KBM-7 (cell line): Measurements from ENCODE around the gene SUFU.

Experiments
- DNase-seq: peaks from one replicate; pipeline ENCODE4 v3.0.0-alpha.2; 2015
- in situ Hi-C: fragments of 300-500 bp; cut with MboI; formaldehyde crosslinking; loops from 2 replicates; pipeline ENCODE4 v1.14.3; 2020; ENCODE audit warnings: low sequenced_read_pairs, low pct_unique_long_range_greater_than_20kb, mixed read lengths

The SUFU gene

DNA sequence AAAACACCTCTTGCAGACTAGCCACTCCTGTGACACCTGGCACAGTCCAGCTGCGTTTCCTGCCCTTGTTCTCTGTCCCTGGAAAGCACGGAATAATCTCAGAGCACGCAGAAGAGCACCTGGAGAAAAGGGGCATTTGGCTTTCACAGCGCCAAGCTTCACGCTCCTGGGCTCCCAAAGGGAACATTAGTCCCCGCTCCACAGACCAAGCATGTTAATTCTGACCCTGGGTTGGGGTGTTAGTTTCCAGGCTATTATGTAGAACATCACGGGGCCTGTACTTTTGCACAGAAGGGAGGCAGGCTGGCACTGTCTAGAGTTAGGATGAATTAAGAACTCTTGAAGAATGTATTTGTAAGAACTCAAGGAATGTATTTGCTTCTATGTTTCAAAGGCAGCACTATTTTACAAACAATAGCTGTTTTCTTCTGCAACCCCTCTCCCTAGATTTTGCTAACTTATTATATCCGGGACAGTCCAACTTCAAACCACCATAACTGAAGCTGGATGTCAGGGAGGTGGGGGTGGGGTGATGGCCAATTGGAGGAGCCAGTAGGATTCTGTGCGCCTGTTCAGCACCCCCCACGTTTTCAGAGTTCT is 78.3 kb downstream of the SUFU start:
- in situ Hi-C loops: no loop called here
- DNase-seq: no peak

DNA sequence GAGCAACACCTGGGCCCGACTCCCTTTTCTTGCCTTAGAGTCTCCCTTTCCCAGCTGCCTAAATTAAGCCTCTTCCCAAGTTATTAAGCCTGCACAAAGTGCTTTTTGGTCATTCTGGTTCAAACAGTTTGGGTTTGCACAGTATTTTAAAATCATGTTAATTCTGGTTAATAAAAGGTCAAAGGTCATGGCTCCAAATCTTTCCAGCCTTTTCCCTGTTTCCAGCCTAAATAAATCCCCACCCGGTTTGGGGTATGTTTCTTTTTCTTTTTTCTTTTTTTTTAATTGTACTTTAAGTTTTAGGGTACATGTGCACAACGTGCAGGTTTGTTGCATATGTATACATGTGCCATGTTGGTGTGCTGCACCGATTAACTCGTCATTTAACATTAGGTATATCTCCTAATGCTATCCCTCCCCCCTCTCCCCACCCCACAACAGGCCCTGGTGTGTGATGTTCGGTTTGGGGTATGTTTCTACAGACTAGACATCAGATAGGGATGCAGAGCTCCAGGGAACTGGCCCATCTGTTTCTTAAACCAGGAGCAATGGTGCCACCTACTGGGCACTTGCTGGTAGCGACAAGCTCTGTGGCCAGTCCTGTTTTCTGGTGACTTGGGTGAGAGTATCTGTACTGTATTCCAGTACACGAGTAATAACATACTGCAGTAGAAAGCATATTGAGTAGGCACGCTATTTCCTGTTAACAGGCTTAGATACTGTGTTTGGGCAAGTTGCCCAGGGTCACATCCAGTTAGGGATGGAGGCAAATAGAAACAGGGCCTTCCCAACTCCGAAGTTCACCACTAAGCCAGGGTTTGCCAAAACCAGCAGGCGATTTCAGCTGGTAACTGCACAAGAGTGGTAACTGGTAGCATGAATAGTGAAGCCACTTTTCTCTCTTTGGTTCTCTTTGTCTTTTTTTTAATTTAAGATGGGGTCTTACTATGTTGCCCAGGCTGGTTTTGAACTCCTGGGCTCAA is 80.0 kb downstream of the SUFU start:
- in situ Hi-C loops: no loop called here
- peak; percentile 88 for DNase-seq

DNA sequence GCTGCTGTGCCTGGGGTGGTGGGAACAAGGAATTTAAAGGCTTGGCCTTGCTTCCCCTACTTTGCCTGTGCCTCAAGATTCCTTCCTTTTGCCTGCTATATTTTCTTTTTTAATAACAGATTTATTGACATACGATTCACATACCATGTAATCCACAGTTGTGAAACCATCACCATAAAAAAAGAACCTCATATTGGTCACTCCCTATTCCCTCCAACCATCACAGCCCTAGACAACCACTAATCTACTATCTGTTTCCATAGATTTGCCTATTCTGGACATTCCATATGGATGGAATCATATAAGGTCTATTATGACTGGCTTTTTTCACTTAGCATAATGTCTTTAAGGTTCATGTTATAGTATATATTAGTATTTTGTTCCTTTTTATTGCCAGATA is 81.3 kb downstream of the SUFU start:
- in situ Hi-C loops: no loop called here
- no peak for DNase-seq

DNA sequence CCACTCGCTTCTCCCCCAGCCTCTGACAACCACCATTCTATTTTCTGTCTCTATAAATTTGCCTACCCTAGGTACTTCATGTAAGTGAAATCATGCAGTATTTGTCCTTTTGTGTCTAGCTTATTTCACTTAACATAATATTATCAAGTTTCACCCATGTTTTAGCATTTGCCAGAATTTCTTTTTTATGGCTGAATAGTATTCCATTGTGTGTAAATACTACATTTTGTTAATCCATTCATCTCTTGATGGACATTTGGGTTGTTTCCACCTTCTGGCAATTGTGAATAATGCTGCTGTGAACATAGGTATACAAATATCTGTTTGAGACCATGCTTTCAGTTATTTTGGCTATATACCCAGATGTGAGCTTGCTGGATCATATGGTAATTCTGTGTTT is 83.1 kb downstream of the SUFU start:
- DNase-seq: no peak
- in situ Hi-C loops: no loop called here

DNA sequence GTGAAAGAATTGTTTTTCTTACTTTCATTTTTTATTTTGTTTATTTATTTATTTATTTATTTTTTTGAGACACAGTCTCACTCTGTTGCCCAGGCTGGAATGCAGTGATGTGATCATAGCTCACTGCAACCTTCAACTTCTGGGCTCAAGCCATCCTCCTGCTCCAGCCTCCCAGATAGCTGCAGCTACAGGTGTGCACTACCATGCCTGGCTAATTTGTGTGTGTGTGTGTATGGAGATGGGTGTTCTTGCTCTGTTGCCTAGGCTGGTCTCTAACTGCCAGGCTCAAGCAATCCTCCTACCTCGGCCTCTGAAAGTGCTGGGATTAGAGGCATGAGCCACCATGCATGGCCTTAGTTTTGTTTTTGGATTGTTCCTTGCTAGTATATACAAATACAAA is 85.1 kb downstream of the SUFU start:
- no peak for DNase-seq
- in situ Hi-C loops: no loop called here

DNA sequence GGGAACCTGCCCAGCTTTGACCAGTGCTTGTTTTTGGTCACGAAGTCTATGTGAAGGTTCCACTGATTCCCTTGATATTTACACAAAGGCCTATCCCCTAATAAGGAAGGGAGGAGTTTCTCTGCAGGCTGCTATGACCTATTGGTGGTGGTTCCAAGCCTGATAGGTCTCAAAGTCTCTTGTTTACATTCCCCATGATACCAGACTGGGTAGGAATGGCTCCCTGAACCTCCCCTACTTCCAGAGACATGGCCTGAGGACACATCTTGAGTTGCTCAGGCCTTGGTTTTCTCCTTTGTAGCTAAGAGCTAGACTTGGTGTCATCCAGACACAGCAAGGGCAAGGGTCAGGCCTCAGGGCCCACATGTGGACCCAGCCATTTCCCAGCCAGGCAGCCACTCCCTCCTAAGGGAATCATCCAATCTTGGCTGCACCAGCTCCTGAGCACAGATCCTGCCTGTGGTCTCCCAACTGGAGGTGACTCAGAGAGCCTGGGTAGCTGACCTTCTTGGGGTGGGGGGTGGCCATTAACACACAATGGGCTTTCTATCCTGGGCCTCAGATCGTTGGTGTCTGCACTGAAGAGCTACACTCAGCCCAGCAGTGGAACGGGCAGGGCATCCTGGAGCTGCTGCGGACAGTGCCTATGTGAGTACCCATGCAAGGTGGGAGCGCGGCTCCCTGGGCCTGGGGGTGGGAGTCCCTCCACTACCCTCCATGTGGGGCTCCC is 89.5 kb downstream of the SUFU start:
- in situ Hi-C loops: no loop called here
- DNase-seq: no peak

DNA sequence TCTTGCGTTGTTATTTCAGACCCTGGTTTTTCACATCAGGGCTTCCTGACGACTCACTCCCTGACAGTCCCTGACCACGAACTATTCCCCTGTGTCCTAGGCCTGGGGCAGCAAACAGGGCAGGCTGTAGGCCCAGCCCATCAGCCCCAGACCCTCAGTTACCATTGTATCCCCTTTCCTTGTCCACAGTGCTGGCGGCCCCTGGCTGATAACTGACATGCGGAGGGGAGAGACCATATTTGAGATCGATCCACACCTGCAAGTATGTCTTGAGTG is 90.0 kb downstream of the SUFU start:
- no peak for DNase-seq
- in situ Hi-C loops: no loop called here

DNA sequence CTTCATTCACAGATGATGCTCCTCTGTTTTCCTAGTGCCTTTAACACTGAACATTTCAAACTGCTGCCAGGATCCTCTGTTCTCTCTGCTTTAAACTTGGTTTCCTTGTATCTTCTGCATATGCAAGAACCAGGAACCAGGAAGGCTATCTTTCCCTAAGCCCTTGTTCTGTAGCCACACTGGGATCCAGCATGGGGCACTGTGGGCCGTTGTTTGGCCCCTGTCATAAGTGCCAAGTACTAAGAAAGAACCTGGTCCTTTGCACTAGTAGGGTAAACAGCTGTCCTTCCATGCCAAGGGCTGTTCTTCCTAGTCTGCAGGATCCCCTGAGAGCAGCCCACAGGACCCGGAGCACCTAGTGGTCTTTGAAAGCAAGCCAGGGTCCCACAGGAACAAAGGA is 91.5 kb downstream of the SUFU start:
- in situ Hi-C loops: no loop called here
- DNase-seq: no peak

DNA sequence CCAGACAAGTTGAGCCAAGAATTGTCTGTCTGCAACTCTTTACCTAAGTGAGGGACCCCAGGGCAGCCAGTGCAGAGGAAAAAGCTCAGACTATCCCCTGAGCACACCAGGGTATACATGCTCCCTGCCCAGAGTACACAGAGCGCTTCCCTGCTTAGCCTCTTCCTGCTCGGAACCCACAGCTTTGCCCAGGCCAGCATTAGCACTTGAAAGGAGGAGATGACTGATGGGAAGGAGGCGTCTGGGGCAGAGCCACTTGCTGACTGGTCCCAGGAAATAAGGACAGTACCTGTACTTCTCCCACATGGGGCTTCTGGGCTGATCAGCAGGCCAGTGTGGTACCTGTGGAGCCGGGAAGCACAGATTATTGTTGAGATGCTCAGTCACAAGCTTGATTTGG is 92.1 kb downstream of the SUFU start:
- DNase-seq: no peak
- in situ Hi-C loops: no loop called here

DNA sequence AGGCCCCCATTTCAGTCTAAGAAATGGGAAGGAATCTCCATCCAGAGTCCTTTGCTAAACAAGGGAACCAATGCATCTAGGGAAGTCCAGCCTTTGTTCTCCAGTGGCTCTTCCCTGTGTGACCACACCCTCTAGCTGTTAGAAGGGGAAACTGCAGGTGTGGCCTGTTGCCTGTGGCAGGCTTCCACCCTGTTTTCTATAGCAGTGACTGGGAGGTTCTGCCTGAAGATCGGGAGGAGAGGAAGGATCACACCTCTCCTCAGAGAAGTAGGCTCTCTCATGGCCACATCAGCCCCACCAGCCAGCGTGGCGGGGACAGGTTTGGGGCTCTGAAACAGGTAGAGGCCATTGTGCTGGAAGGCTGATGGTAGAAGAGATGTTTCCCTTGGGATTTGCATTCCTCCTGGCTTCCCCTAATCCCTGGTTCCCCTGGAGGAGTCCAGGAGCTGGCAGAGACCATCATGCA is 92.8 kb downstream of the SUFU start:
- in situ Hi-C loops: no loop called here

DNA sequence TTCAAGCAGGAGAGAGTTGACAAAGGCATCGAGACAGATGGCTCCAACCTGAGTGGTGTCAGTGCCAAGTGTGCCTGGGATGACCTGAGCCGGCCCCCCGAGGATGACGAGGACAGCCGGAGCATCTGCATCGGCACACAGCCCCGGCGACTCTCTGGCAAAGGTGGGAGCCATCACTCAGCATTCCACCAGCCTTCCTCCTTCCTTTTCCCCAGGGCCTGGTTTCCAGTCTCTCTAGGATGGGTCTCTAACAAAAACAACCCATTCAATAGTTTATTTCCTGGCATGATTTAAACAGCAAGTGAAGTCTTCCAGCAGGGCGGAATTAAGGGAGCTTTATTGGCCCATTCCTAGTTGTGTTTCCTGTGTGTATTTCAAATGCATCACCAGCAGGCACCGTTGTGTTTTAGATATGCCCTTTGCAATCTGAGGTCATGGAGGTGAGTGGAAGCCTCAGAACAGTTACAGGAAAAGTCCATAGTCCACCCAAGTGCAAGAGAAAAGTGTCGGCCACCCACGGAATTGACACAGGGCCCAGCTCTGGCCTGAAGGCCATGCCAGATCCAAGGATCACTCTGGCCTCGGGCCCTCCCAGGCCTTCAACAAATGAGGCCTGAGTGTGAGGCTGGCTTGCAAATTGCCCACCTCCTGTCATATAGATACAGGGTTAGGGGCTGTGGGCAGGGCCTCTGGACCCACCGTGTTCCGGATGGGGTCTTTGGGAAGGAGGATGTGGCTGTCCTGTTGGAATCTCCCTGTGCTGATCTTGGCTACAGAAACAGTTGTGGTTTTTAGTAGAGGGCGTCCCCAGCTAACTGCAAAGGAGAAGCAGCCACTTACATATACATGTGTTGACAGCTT is 93.6 kb downstream of the SUFU start:
- DNase-seq: peak; percentile 34
- in situ Hi-C loops: no loop called here

More for the DNA sequence above, 92.8 kb downstream of the SUFU start:
- peak; percentile 66 for DNase-seq

DNA sequence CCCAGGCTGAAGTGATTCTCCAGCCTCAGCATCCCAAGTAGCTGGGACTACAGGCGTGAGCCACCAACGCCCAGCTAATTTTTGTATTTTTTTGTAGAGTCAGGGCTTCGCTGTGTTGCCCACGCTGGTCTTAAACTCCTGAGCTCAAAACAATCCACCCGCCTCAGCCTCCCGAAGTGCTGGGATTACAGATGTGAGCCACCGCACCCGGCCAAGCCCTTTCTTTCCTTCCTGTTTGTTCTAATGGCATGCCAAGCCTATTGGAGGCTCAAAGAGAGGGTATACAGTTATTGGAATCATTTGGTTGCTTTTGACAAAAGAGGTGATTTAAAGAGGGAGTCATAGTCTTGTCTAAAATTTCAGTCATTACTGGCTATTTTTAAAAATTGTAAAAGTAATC is 94.5 kb downstream of the SUFU start:
- DNase-seq: peak; percentile 33
- in situ Hi-C loops: no loop called here

DNA sequence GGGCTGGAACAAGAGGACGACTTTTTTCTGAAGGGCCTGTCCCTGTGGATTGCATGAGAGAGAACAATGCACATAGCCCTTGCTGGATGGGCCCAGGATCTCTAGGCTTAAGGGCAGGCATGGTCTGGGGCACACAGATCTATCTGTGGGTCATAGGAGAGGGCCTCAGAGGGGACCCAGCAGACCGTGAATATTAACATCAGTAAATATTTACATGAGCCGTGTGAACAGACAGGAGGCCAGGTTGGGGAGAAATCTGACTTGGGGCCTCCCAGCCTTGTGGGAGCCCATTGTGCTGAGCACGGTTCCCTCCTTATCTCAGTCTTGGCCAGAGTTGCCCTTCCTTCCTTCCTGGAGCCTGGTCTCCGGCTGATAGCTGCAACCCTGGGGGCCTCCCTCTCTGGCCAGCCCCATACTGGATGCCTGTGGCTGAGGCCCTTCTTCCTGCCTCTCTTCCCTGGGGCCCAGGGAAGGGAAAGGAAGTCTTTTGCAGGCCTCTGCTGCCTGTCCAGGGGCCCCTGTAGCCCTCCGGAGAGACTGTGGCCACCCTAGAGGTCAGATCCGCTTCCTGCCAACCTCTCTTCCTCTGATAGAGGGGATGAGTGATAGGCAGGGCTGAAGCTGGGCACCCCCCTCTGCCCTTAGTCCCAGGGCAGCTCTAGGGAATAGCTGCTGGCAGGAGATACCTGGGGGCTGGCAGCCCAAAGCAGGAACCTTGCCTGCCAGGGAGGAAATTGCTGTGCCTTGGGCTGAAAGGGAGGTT is 96.0 kb downstream of the SUFU start:
- DNase-seq: peak; percentile 82
- in situ Hi-C loops: no loop called here

DNA sequence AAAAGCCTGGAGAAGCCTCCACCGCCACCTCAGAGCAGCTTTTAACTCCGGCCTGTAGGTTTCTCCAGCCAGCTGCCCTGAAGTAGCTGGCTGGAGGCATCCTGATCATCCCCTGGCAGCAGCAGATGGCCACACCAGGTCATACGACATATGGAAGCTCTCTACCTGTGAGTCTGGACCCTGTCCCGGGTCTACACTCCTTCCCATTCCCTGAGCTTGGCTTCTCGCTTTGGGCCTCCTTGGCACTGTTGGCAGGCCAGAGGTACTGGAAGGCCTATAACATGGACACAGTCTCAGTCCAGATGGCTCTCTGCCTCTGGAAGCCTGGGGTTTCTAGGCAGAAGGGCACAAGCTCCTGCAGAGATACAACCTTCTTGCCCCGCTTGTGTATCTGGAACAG is 97.0 kb downstream of the SUFU start:
- DNase-seq: no peak
- in situ Hi-C loops: no loop called here

DNA sequence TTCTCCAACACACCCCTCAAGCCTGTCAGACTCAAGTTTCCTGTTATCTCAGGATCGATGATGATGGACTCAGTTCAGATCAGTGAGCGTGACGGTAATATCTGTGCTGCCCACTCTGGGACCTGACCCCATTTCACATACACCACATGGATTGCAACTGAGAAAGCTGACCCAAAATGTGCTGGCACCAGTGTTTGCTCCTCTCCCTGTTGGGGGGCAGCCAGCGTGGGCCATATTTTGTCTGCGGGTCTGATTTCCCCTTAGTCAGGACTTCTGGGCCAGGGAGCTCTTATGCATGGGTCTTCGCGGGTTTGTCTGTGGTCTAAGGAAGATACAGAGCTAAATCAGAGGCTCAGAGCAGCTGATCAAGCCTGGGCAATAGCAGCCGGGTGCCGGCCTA is 97.9 kb downstream of the SUFU start:
- in situ Hi-C loops: no loop called here
- no peak for DNase-seq

DNA sequence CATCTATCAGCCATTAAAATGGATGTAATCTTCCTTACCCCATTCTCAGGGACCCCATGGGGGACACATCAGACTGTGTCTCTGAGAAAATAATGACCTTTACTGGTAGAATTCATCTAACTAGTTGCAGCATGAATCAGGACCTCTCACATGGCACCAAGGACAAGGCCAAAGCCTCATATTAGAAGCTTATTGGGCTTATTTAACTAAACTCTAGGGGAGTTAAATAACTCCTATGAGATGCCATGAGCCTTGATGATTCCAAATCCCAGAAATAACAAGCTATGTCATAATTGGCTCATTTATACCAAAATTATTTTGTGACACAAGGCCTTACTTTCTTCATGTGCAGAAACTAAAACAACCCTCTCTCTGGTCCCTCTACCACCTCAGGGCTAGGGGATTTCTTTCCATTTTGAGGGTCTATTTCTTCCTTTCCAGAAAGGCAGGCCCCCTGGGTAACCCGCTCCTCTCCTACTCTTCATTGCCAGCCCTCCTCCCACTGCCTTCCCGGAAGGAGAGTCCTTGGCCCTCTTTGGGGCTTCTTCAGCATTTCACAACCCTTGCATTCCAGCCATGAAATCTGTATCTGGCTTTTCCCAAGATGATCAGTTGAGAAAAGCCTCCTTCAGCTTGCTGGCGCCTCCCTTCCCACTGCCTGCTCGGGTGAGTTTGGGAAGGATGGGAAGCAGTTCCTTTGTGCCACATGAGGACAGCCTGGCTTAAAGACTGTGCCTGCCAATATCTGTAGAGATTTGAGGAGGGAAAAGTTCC is 98.7 kb downstream of the SUFU start:
- in situ Hi-C loops: no loop called here
- DNase-seq: no peak

DNA sequence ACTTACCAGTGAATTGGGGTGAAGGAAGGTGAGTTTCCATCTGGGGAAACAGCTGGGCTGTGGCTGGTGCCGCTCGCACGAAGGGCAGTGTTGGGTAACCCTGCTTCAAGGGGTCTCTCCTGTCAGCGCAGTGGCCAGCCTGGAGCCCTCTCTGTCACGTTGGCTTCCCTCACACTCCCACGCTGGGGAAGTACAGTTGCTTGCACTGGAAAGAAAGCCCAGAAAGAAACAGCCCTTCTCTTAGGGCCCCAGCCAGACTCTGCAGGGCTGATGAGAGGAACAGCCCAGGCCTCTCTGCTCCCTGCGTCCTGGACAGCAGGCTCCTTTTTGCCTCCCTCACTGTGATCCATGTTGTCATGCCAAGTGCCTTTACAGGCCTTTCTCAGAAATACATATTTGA is 100.2 kb downstream of the SUFU start:
- in situ Hi-C loops: no loop called here

DNA sequence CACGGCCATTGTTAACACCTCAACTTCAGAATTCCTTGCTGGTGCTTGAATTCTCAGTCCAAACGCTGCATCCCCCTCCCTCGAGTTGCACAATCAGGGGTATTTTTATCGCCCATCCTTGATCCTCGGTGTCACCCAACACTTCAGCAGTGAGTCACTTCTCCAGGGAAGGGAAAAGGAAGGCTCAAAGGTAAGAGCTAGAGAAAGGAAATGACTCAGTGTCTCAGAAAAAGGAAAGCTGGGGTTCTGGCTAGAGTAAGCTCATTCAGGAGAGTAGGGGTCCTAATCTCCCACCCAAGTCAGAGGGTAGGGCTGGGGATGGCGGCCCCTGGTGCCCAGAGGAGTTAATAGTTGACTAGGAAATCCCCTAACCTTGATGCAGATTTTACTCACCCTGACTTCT is 100.7 kb downstream of the SUFU start:
- in situ Hi-C loops: no loop called here

More for the DNA sequence above, 100.2 kb downstream of the SUFU start:
- peak; percentile 76 for DNase-seq

More for the DNA sequence above, 100.7 kb downstream of the SUFU start:
- peak; percentile 41 for DNase-seq
